GM23338 (cell line): ENCODE results near the gene CELA1. TPM values are rescaled to one million over a fixed set of nuclear protein-coding genes. Genes with fewer than 3 reads are reported as not detected.

ENCODE experiments used
- ATAC-seq: fragments of 200-7000 bp; cut with Tn5 transposase; 3 replicates; pipeline ENCODE4 v1.9.1; 2020
- DNase-seq: peaks from one replicate; pipeline ENCODE4 v3.0.0-alpha.2; 2015; ENCODE audit warnings: low spot score
- H2AFZ ChIP-seq: fragments of 200-600 bp; sonication (generic); 2 replicates; pipeline ENCODE4 v1.8.0; 2016; ENCODE audit warnings: antibody characterized with exemption, mild to moderate bottlenecking, moderate library complexity
- H3F3A ChIP-seq: fragments of 200-600 bp; sonication (generic); replicated peaks from 2 replicates; pipeline ENCODE4 v1.8.0; 2017; ENCODE audit warnings: antibody characterized with exemption, mixed run types, low read depth
- H3K27ac ChIP-seq: fragments of 200-600 bp; sonication (generic); 2 replicates; pipeline ENCODE4 v1.6.1; 2016; ENCODE audit warnings: low read depth
- H3K27me3 ChIP-seq: fragments of 200-600 bp; sonication (generic); 2 replicates; pipeline ENCODE4 v1.8.0; 2016; ENCODE audit warnings: mild to moderate bottlenecking, mixed run types, moderate library complexity; ENCODE audit not compliant: insufficient read depth
- H3K36me3 ChIP-seq: fragments of 200-600 bp; sonication (generic); 2 replicates; pipeline ENCODE4 v1.8.0; 2016; ENCODE audit warnings: mild to moderate bottlenecking; ENCODE audit not compliant: insufficient read depth
- H3K4me1 ChIP-seq: fragments of 200-600 bp; sonication (generic); 2 replicates; pipeline ENCODE4 v1.8.0; 2016; ENCODE audit warnings: mild to moderate bottlenecking, moderate library complexity; ENCODE audit not compliant: insufficient read depth
- H3K4me2 ChIP-seq: fragments of 200-600 bp; sonication (generic); 2 replicates; pipeline ENCODE4 v1.7.1; 2017; ENCODE audit warnings: mixed run types
- H3K4me3 ChIP-seq: fragments of 200-600 bp; sonication (generic); 2 replicates; pipeline ENCODE4 v1.6.1; 2016; ENCODE audit warnings: mixed run types
- H3K79me2 ChIP-seq: fragments of 200-600 bp; sonication (generic); replicated peaks from 2 replicates; pipeline ENCODE4 v1.8.0; 2017; ENCODE audit warnings: mild to moderate bottlenecking; ENCODE audit not compliant: insufficient read depth
- H3K9me2 ChIP-seq: fragments of 200-600 bp; sonication (generic); 2 replicates; pipeline ENCODE4 v1.8.0; 2017; ENCODE audit not compliant: insufficient read depth
- H4K20me1 ChIP-seq: fragments of 200-600 bp; sonication (generic); replicated peaks from 2 replicates; pipeline ENCODE4 v1.8.0; 2017; ENCODE audit warnings: mild to moderate bottlenecking; ENCODE audit not compliant: insufficient read depth
- H3K27ac Mint-ChIP-seq: 2 replicates; pipeline ENCODE4 v1.8.0; 2020; ENCODE audit warnings: inconsistent platforms, mild to moderate bottlenecking, moderate library complexity, mixed read lengths
- H3K27me3 Mint-ChIP-seq: 3 replicates; pipeline ENCODE4 v1.8.0; 2022; ENCODE audit warnings: low read depth, mild to moderate bottlenecking, moderate library complexity, mixed read lengths, inconsistent platforms; ENCODE audit not compliant: insufficient read depth, poor library complexity
- H3K36me3 Mint-ChIP-seq: 3 replicates; pipeline ENCODE4 v1.8.0; 2021; ENCODE audit warnings: low read depth, mild to moderate bottlenecking, inconsistent platforms, moderate library complexity, mixed read lengths
- H3K4me1 Mint-ChIP-seq: 3 replicates; pipeline ENCODE4 v1.8.0; 2020; ENCODE audit warnings: mild to moderate bottlenecking, inconsistent platforms, mixed read lengths
- H3K4me3 Mint-ChIP-seq: 3 replicates; pipeline ENCODE4 v1.8.0; 2021; ENCODE audit warnings: moderate library complexity, mild to moderate bottlenecking, inconsistent platforms, mixed read lengths
- H3K9me3 Mint-ChIP-seq: 3 replicates; pipeline ENCODE4 v1.8.0; 2020; ENCODE audit warnings: moderate library complexity, mild to moderate bottlenecking, inconsistent platforms, mixed read lengths
- CREB1 ChIP-seq: fragments of 250-450 bp; sonication (Bioruptor Pico); IDR thresholded peaks from 2 replicates; pipeline ENCODE4 v1.5.0; 2020; ENCODE audit warnings: low read depth, mild to moderate bottlenecking, moderate library complexity
- EZH2 ChIP-seq: fragments of 200-600 bp; sonication (generic); IDR thresholded peaks from one replicate; pipeline ENCODE4 v1.8.0; 2017; ENCODE audit warnings: antibody characterized with exemption, mild to moderate bottlenecking, low read depth; ENCODE audit not compliant: unreplicated experiment
- EZH2phosphoT487 ChIP-seq: fragments of 200-600 bp; sonication (generic); IDR thresholded peaks from one replicate; pipeline ENCODE4 v1.8.1; 2018; ENCODE audit warnings: antibody characterized with exemption; ENCODE audit not compliant: unreplicated experiment
- JUNB ChIP-seq: IDR thresholded peaks from one replicate; pipeline ENCODE4 v1.6.1; 2016; ENCODE audit warnings: antibody characterized with exemption; ENCODE audit not compliant: unreplicated experiment
- STAT1 ChIP-seq: IDR thresholded peaks from one replicate; pipeline ENCODE4 v1.6.1; 2016; ENCODE audit warnings: antibody characterized with exemption; ENCODE audit not compliant: unreplicated experiment
- ZNF331 ChIP-seq: fragments of 250-450 bp; sonication (Bioruptor Pico); IDR thresholded peaks from 2 replicates; pipeline ENCODE4 v1.5.0; 2020; ENCODE audit warnings: low read depth, mild to moderate bottlenecking, moderate library complexity
- ZNF462 ChIP-seq: fragments of 250-450 bp; sonication (Bioruptor Pico); IDR thresholded peaks from 2 replicates; pipeline ENCODE4 v1.5.0; 2020; ENCODE audit warnings: mild to moderate bottlenecking, moderate library complexity
- polyA plus RNA-seq: library from polyadenylated mRNA; unstranded; fragments of >200 nt; fragmentation: Nextera tagmentation; extraction: Ambion mirVana; gene quantifications from 2 replicates; pipeline ENCODE4 v1.2.1, GENCODE V29; 2016
- total RNA-seq: library from RNA; depleted of rRNA; stranded (reverse); fragments of >200 nt; shearing (Covaris generic); gene quantifications from 2 replicates; pipeline ENCODE4 v1.2.3, GENCODE V29; 2014
- TF ChIP-seq, protein P1 (sequence below), 2 experiments: fragments of 200-600 bp in 1 of 2; sonication (generic) in 1 of 2; conservative IDR thresholded peaks; 2 replicates each; pipeline versions ENCODE4 v1.5.1 to v1.6.1; 2016 to 2017; ENCODE audit warnings: antibody characterized with exemption in 2 of 2, low read depth in 2 of 2, mild to moderate bottlenecking in 2 of 2, moderate library complexity in 1 of 2

CELA1 gene
- total and polyA plus RNA-seq, 2 experiments from 2014 or later, result not detected

GRCh38 chr12:51388846-51389245 lies 42.4 kb upstream of the CELA1 start:
- Mint-ChIP-seq H3K27me3 (peaks cover 38% of the 10 kb centered on the region), H3K4me1 (peaks cover 47% of the 10 kb centered on the region), H3K36me3 (peaks cover 6% of the 10 kb centered on the region; the same call in 2 of the 3 replicates), H3K4me3 (peak overlapping the region; percentile 16; the same call in 1 of the 3 replicates), H3K27ac (0 out of 2 replicates have a peak overlapping the region, but pooled peaks have one; percentile 89), H3K9me3 (no peaks in the 10 kb centered on the region)
- Histone ChIP-seq H3K4me2 (0 out of 2 replicates have a peak overlapping the region, but pooled peaks have one; percentile 64), H3K27me3 (no peaks in the 10 kb centered on the region), H3F3A (peaks cover 21% of the 10 kb centered on the region), H2AFZ (no peak overlapping the region), H3K36me3 (no peaks in the 10 kb centered on the region), H4K20me1 (no peaks in the 10 kb centered on the region; the same call in 1 of the 2 replicates), H3K79me2 (peaks cover 8% of the 10 kb centered on the region), H3K9me2 (no peaks in the 10 kb centered on the region; the same call in 1 of the 2 replicates), H3K4me3 (no peak overlapping the region), H3K27ac (no peak overlapping the region), H3K4me1 (peaks cover 38% of the 10 kb centered on the region)
- no peak for TF ChIP-seq CREB1 (CRISPR knock-in tag)
- TF ChIP-seq, protein P1, sequence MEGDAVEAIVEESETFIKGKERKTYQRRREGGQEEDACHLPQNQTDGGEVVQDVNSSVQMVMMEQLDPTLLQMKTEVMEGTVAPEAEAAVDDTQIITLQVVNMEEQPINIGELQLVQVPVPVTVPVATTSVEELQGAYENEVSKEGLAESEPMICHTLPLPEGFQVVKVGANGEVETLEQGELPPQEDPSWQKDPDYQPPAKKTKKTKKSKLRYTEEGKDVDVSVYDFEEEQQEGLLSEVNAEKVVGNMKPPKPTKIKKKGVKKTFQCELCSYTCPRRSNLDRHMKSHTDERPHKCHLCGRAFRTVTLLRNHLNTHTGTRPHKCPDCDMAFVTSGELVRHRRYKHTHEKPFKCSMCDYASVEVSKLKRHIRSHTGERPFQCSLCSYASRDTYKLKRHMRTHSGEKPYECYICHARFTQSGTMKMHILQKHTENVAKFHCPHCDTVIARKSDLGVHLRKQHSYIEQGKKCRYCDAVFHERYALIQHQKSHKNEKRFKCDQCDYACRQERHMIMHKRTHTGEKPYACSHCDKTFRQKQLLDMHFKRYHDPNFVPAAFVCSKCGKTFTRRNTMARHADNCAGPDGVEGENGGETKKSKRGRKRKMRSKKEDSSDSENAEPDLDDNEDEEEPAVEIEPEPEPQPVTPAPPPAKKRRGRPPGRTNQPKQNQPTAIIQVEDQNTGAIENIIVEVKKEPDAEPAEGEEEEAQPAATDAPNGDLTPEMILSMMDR (conservative IDR thresholded peaks at IDR 0.05; ENCODE audit: low read depth in 2 of 2), result no peak
- no peak for ATAC-seq
- no peak for DNase-seq

- no peak overlapping the region for H2AFZ ChIP-seq
- H3K4me2 ChIP-seq, result peak overlapping the region; percentile 64
- Mint-ChIP-seq H3K36me3 (peaks cover 2% of the 10 kb centered on the region; the same call in 2 of the 3 replicates), H3K27me3 (peaks cover 32% of the 10 kb centered on the region), H3K27ac (peak overlapping the region; percentile 89), H3K4me1 (peaks cover 50% of the 10 kb centered on the region), H3K9me3 (no peaks in the 10 kb centered on the region), H3K4me3 (peak overlapping the region; percentile 8; the same call in 1 of the 3 replicates)
- DNase-seq, result peak; percentile 26
- H3K36me3 ChIP-seq, result no peaks in the 10 kb centered on the region
- H4K20me1 ChIP-seq, result no peaks in the 10 kb centered on the region
- H3F3A ChIP-seq, result peaks cover 21% of the 10 kb centered on the region
- H3K27ac ChIP-seq, result peak overlapping the region; percentile 72; the same call in 1 of the 2 replicates
- H3K79me2 ChIP-seq, result peaks cover 3% of the 10 kb centered on the region
- H3K27me3 ChIP-seq, result no peaks in the 10 kb centered on the region
- ATAC-seq, result no peak
- H3K9me2 ChIP-seq, result no peaks in the 10 kb centered on the region; the same call in 1 of the 2 replicates
- H3K4me1 ChIP-seq, result peaks cover 42% of the 10 kb centered on the region
- peak overlapping the region; percentile 32; the same call in 1 of the 2 replicates for H3K4me3 ChIP-seq
- TF ChIP-seq EZH2phosphoT487 (no peak), STAT1 (no peak), ZNF331 (CRISPR knock-in tag) (no peak), CREB1 (CRISPR knock-in tag) (no peak), EZH2 (no peak), JUNB (no peak), ZNF462 (no peak)
Measured at GRCh38 chr12:51388069-51388799, 41.8 kb upstream of the CELA1 start.
